Renal cortex interstitium (tissue), 11 donors: ENCODE data around the gene CAP1. TPM values are rescaled to one million over a fixed set of nuclear protein-coding genes. Genes with fewer than 3 reads are reported as not detected.

Experiments
- DNase-seq, 11 donors: peaks; one replicate each; pipeline ENCODE4 v3.0.0-alpha.2; 2013; ENCODE audit warnings: low read depth in 9 of 11, low spot score in 4 of 11; ENCODE audit errors: extremely low read depth in 1 of 11
- polyA plus RNA-seq, 3 donors: library from polyadenylated mRNA; unstranded; fragments of 120-200 nt; gene quantifications; one replicate each; pipeline ENCODE4 v1.2.1, GENCODE V29; 2013; ENCODE audit not compliant: insufficient read length in 3 of 3

The CAP1 gene
- polyA plus RNA-seq, 3 donors = 169 to 193 (median 193) TPM

DNA sequence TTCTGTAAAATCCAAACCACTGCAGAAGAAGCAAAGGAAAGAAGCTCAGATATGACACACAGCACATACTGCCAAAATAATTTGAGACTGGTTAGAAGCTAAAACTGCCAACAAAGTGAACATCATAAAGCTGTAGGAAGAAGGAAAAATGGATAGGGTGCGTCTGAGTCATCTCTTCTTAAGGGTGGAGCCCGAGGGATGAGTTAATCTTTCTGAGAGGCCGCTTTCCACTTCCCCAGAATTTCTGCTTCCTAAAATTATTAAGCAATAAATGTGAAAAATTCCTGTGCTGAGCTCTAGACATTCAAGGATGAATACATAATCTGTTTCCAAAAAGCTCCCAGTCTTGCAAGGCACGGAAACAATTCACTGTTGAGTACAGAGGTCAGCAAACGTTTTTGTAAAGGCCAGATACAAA, 36.4 kb downstream of the CAP1 start:
- no peak for DNase-seq

DNA sequence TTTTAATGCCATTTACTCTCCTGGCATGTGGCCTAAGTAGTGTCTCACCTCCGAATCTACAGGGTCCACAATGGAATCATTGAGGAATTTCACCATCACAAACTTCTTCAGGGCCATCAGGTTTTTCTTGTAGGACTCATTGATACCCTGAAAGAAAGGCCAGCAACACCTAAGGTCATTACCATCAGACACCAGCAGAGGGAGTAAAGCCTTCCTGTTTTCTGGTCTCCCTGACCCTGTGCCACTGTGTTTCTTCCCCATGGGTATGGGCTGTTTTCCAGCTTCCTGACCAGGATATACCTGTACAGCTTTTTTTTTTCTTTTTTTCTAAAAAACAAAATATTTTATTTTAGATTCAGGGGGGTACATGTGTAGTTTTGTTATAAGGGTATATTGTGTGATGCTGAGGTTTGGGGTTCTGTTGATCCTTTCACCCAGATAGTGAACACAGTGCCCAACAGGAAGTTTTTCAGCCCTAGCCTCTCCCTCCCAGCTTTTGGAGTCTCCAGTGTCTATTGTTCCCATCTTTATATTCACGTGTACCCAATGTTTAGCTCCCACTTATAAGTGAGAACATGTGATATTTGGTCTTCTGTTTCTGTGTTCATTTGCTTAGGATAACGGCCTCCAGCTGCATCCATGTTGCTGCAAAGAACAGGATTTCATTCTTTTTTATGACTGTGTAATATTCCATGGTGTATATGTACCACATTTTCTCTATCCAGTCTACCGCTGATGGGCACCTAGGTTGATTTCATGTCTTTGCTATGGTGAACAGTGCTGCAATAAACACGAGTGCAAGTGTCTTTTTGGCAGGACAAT, 38.2 kb downstream of the CAP1 start:
- DNase-seq = peak in 5 of 11 donors; percentile 17 to 56 (median 19)

DNA sequence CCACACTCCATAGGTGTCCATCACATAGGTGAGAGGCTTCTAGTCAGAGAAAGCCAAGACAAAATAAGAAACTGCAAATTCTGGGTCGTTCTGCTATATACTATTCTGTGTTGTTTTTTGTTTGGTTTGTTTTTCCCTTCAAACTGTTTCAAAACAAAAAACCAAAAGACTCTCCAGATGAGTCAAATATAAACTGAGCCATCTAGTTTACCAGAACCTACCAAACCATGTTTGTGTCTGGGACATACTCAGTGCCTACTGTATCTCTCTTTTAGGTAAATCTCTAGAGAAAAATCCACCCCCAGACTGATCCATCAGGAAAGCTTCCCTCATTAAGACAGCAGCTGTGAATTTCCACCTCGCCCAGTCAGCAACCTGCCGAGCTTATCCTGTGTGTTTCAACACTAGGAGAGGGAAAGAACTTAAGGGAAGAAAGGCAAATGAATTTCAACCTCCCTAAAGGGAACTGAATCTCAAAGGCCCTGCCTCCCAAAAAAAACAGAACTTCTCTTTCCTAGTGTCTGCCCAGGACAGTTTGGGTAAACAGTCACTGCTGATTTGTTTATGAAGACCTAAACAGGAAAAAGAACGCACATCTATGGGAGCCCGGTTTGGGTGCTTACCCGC, 39.4 kb downstream of the CAP1 start:
- no peak for DNase-seq

DNA sequence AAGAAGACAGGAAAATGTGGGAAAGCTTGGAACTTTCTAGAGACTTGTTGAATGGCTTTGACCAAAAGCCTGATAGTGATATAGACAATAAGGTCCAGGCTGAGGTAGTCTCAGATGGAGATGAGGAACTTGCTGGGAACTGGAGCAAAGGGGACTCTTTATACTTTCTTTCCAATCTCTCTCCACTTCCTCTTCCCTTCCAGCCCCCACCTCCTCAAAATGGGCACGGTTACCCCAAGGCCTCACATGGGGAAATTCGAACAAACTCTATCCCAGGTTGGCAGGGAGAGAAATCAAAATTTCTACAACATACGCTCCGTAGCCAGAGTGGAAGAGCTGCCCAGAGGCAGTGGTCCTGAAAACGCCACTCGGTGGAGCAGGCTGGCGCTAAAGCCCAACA, 41.3 kb downstream of the CAP1 start:
- no peak for DNase-seq

DNA sequence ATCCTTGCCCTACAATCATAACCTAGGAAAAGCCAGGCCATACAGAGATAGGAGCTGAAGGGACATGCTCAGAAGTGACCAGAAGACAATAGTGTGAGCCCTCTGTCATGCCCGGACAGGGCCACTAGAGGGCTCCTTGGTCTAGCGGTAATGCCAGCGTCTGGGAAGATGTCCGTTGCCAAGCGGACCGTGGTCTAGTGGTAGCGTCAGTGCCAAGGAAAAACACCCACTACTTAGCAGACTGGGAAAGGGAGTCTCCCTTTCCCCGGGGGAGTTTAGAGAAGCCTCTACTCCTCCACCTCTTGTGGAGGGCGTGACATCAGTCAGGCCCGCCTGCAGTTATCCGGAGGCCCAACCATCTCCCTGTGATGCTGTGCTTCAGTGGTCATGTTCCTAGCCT, 44.2 kb downstream of the CAP1 start:
- peak in 6 of 11 donors; percentile 25 to 42 (median 28) for DNase-seq

DNA sequence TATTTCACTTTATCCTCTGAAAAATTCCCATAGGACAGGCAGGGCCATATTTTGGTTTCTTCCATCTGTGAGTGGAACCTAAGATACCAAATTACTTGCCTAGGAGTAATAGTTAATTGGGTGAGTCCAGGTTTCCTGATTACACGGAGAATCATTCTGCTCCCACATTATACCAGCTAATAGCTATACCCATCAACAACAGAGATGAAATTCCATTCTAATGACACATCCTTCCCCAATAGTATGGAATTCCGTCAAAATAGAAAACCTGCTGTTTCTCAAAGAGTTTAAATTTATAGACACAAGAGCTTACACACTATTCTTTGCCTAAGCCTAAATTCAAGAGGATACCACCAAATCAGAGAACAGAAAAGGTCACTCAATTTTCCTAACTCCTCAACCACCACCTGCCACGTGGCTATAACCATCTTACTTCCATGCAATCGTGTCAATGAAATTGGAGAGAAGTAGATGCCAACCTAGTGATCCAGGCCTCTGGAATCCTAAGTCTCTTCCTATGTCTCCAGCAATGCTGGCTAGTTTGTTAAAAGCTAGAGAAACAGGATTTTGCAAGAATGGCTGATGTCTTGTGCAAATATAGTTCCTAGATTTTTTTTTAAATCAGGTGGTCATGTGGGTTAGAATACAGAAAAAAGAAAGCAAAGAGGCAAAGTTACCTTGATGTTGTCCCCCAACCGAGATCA, 50.3 kb downstream of the CAP1 start:
- no peak for DNase-seq

DNA sequence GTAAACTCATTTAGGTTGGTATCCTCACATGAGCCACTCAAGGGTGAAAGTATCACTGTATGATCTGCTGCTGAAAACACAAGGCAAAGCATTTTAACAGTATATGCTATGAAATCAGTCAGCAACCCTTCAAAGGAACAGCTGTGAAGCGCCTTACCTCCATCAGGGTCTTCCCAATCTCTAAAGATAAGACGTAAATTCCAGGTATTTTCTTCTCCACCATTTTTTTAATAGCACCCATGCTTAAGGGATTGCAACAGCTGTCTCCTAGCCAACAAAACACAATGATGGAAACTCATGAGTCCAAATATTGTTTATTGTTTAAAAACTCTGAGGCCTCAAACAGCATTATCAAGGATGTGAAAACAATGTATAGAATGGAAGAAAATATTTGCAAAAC, 51.7 kb downstream of the CAP1 start:
- no peak for DNase-seq

DNA sequence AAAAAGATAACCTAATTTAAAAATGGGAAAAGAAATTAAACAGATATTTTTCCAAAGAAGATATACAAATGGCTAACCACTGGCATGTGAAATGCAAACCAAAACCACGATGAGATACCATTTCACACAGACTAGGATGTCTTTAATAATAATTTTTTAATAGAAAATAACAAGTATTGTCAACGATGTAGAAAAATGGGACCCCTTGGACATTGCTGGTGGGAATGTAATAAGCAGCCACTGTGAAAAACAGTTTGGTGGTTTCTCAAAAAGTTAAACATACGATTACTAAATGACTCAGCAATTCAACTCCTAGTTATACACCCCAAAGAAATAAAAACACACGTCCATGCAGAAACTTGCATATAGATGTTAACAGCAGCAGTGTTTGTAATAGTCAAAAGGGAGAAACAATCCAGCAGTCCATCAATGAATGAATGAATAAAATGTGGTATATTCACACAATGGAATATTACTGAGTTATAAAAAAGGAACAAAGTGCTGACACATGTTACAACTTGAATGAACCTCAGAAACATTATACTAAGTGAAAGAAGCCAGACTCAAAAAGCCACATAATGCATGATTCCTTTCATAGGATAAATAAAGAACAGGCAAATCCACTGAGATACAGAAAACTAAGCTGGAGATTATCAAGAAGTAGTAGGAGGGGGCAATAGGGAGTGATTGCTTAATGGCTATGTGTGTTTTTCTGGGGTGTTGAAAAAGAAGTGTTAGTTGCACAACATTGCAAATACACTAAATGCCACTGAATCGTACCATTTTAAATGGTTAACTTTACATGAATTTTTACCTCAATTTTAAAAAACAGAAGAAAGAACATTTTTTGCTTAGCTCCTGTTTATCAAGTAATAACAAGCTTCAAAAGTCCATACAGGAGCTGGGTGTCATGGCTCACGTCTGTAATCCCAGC, 52.4 kb downstream of the CAP1 start:
- DNase-seq = no peak

DNA sequence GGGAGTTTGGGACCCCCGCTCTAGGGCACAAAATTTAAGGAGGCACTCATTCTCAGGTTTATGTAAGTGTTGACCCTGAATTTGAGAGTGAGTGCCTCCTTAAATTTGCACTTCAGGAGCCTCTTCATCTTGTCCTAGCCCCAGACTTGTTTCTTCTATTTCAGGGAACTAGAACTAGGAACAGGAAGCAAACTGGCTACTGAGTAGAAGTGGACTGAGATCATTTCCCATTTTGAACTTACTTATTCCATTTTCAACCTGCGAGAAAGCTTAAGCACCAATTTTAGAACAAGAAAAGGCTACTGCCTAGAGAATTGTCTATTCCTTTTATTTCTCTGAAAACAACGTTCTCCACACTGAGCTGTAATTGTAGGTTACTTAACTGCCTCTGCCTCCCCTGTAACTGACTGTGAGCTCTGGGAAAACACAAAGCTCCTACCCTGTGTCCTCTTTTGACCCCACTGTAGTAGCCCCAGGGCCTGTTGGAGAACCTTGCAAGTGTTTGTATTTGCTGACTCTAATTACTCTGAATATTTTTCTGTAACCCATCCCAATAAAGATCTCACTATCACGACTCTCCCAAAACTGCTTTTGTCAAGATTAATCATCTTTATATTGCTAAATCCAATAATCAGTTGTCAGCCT, 54.1 kb downstream of the CAP1 start:
- DNase-seq = no peak

DNA sequence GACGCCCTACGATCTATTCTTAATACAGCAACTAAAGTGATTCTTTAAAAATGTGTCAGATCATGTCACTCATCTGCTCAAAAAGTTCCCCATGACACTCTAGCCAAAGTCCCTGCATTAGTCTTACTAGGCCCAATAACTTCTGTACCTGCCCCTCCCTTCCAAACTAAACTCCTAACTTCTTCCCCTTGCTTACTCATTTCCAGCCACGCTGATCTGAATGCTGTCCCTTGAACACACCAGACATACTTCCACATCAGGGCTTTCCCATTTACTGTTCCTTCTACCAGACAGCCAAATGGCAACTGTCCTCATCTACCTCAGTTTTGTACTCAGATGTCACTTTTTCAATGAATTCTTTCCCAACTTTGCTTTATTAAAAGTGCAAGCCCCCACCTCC, 55.3 kb downstream of the CAP1 start:
- DNase-seq = no peak

DNA sequence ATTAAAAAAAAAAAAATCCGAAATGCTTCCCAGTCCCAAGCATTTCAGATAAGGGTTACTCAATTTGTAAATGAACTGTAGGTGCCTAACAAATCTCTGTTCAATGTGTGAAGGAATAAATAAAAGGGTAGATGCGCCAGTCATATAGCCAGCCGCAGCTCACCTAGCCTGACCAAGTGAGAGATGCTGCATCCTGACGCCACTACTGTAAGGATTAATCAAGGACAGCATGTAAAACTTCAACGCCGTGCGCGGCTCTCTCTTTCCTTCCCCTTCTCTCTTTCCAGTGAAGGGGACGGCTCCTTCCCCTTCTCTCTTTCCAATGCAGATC, 56.1 kb downstream of the CAP1 start:
- peak in 1 of 11 donors; percentile 0 for DNase-seq

DNA sequence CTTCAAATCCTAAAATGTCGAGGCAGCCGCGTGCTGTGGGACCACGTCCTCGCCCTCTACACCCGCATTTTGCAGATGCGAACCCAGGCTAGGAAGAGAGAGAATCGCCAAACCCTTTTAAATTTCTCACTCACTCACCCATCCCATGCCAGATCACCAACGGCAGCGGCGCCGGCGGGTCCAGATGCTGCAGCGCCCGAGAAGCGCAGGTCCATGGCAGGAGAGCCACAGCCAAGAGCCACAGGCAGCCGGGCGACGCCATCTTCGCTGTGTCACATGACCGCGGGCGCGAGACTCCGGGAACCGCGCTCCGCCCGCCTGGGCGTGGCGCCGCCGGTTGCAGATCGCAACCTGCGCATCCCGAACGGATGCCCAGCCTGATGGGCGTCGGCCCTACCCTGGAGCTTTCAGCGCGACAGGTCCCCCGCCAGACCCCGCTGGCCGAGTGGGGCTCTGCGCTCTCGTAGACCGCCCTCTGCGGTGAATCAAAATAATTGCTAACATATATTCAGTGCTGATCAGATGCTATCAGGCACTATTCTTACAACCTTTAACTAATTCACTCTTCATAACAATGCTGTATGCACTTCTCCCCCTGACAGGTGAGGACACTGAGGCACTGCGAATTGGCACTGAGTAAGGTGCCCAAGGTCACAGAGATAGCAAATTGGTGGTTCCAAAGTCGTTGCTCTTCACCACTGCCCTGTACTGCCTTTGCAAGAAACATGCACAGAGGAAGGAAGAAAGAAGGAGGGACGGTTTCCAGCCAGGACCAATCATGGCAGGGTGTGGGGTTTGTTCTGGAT, 56.7 kb downstream of the CAP1 start, which contains the start of gene PPT1:
TSS of gene PPT1 (minus strand) at position 276 of the 806 bp plus-strand sequence. CDS start at position 262, 14 bp downstream.
- DNase-seq = peak; percentile 43 to 68 (median 55)

DNA sequence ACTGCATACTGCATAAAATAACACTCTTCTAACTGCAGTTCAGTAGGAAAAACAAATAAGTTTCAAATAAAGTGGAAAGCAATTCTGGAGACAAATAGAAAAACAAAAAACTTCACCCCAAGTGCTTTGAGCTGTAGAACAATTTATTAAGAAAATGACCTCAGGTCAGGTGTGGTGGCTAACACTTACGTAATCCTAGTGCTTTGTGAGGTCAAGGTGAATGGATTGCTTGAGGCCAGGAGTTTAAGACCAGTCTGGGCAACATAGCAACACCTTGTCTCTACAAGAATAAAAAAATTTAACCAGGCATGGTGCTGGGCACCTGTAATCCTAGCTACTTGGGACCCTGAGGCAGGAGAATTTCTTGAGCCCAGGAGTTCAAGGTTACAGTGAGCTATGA, 61.5 kb downstream of the CAP1 start:
- DNase-seq = no peak

DNA sequence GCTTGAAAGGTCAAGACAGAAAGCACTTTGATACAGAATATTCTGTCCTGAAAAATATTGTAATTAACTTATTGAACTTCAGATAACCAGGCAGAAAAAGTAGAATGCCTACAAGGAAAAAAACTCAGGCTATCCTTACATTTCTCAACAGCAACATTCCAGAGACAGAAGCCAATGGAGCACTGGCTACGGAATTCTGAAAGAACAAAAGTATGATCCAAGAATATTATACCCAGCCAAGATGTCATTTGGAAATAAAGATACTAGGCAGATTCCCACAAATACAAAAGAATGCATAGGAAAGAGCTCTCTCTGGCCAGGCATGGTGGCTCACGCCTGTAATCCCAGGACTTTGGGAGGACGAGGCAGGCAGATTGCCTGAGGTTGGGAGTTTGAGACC, 62.4 kb downstream of the CAP1 start:
- no peak for DNase-seq

DNA sequence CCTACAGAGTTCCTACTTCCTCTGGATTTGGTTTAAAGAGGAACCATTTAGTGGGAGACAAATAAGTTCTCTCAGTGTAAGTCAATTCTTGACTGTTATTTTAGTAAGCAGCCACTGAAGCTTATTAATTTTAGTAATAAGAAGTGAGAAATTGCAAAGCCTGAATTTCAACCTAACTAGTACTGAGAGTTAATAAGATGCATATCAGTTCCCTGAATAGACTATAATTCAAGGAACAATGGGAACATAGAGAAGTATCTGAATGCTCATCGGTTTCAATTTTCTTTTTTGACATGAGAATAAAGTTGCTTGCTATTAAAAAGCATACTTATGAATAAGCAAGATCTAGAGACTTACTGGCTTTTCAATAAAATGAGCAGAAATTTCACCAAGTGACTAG, 64.5 kb downstream of the CAP1 start:
- no peak for DNase-seq

DNA sequence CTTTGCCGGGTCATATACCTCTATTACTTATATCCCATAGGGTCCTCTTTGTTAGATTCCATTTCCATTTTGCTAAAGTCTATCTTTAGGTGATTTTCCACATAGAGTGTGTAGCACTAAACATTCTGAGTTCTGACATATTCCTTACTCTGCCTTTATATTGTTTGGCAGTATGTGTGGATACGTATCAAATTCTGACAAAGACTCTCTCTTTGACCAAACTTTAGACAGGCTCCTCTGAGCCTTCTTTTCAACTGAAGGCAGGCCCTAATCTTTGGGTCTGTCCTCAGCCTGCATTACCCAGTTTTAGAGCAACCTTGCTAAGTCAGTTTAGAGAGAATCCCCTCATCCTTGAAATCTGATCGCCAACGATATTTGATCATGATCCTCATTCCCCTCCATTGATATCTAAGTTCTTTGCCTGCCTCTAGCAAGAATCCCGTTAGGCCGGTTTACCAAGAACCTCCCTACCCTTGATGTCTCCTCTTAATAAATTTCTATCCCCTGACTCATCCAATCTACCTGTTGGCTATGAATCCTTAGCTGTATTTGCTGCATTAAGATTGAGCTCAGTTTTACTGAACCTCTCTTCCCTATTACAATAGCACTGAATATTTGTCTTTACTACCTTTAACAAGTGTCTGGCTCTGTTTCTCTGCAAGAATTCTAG, 66.9 kb downstream of the CAP1 start:
- no peak for DNase-seq

DNA sequence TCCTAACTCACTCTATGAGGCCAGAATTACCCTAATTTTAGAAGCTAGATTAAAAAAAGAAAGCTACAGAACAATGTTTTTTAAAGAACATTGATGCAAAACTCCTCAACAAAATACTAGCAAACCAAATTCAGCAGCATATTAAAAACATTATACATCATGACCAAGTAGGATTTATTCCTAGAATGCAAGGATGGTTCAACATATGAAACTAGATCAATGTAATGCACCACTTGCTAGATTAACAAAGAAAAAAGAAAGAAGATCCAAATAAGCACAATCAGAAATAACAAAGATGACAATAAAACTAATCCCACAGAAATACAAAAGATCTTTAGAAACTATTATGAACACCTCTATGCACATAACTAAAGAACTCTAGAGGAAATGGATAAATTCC, 69.9 kb downstream of the CAP1 start:
- no peak for DNase-seq
